Right ventricle myocardium superior (tissue), 1 donor: ENCODE measurements around the gene VASN. TPM values are rescaled to one million over a fixed set of nuclear protein-coding genes. Genes with fewer than 3 reads are reported as not detected.
"Not testable (repeated sequence)": the region's sequence is repeated elsewhere in the genome, so short reads cannot be mapped to it uniquely, and the experiment has no call there.

ENCODE experiments used
- ATAC-seq: fragments of 200-7000 bp; cut with Tn5 transposase; one replicate; pipeline ENCODE4 v1.9.1; 2020; ENCODE audit warnings: mild to moderate bottlenecking; ENCODE audit not compliant: poor library complexity
- DNase-seq: peaks from one replicate; pipeline ENCODE4 v3.0.0-alpha.2; 2020
- intact Hi-C: fragments of 100-400 bp; cut with DNase I; formaldehyde crosslinking; loops from one replicate; pipeline ENCODE4 v1.11.2; 2022
- long read RNA-seq: library from polyadenylated mRNA; unstranded; transcript quantifications from one replicate; pipeline ENCODE4 v2.0.0, GENCODE V29; 2021
- total RNA-seq: library from RNA; stranded (reverse); fragmentation: NEBNext Ultra II Directional; extraction: Animal tissue kit (Norgen Biotek cat#: 25700); gene quantifications from one replicate; pipeline ENCODE4 v1.2.1, GENCODE V29; 2021
- donor health status: DM: no; HTN: yes; CAD: no; lungs with severe emphysema.

Gene VASN
- 5.7 TPM for total RNA-seq
- long read RNA-seq, transcript VASN-201 (2 exons, 2,806 nt) = major isoform, 37 of 60 reads
- long read RNA-seq, partial matches to known transcripts = 22 of 60 reads
- long read RNA-seq, other reads (novel, unspliced or antisense) = 1 of 60 reads

DNA sequence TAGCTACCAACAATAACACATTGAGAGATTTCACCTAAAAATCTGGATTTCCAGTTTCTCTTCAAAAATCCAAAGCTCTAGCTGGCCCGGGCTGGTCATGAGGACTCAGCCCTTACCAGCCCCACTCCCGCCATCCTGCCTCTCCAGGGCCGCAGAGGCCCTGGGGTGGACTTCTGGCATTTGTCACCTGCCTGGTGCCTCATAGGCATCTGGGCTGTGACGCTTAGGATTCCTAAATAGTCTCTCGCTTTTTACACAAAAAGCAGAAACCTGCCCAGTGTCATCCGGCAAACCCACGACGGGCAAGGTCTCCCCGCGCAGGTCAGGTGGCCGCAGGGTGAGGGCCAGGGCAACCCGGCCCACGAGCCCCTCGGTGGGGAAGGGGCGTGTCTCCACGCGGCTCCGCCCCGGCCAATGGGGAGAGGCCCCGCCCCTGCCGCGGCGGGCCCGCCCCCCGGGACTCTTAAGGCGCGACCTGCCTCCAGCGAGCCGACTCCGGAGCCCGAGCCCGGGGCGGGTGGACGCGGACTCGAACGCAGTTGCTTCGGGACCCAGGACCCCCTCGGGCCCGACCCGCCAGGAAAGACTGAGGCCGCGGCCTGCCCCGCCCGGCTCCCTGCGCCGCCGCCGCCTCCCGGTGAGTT lies at the start of gene VASN:
Gene VASN, plus strand, starts transcription at position 492 of the 644 bp plus-strand sequence. CDS start 9,030 bp downstream, outside the sequence.
- DNase-seq = peak; percentile 90
- intact Hi-C loops = no loop called here
- peak; percentile 81 for ATAC-seq

DNA sequence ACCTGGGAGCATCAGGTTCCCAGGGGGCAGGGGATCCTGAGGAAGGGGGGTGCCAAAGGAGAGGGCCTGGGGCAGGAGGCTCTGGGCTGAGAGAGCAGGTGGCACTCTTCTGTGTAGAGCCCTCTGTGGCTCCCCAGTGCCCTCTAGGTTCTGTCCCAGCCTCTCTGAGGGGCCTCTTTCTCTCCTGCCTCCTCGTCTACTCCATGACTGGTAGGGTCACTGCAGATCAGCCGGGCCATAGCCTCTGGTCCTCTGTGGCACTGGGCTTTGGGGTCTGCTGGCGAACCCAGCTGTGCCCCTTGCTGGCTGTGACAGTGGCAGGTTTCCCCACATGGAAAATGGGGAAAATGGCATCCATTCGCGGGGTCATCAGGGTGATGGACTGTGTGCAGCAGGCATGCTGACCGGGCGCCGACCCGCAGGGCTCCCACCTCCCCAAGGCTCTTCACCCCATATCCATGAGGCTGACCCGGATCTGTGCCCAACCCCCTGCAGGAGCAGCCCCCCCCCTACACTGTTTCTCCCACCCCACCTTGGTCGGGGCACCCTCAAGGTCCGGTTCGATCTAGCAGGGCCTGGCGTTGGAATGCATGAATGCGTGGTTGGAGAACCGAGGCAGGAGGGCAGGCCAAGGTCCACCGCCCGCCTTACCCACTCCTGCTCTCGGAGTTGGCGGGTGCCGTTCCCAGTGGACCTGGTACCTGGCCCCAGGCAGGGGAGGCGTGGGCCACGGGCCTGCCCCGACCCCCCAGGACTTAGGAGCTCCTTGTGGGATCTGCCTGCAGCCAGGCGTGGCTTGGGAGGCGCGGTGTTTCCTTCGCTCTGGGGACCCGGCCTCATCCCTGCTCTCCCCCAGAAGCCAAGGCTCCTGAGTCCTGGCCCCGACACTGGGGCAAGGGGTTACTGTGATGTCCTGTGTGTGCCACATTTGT lies 49.3 kb upstream of the VASN start:
- no peak for ATAC-seq
- DNase-seq = no peak
- intact Hi-C loops = no loop called here

DNA sequence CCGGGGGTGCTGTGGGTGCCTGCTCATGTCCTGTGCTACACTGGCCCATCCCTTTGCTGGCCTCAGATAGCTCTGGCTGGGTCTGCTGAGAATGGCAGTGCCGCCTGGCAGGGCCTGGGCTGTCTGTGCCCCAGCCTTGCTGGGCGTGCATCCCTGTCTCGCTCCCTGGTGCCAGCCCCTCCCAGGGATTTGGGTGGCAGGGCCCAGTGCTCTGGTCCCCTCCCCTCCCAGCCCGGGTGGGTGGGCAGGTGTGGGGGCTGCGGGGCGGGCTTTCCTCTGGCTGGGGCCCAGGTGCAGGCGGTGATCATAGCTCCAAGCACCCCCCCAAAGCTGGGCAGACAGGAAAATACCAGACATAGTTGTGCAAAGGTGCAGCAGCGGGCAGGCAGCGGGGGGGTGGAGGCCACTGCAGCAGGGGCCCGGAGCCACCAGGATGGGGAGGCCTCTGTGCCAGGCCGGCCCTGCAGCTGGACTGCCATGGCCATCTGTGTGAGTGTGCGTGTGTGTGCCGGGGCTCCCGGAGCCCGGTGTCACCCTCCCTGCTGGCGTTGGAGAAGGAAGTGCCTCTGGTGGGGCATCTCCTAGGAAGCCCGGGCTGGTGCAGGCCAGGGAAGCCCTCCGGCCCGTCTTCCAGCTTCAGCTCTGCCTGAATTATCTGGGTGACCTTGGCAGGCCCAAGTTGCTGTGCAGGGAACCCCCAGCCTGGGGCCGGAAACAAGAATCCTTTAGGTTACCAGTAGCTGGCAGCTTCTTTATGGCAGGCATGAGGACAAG lies 48.4 kb upstream of the VASN start:
- intact Hi-C loops = no loop called here

DNA sequence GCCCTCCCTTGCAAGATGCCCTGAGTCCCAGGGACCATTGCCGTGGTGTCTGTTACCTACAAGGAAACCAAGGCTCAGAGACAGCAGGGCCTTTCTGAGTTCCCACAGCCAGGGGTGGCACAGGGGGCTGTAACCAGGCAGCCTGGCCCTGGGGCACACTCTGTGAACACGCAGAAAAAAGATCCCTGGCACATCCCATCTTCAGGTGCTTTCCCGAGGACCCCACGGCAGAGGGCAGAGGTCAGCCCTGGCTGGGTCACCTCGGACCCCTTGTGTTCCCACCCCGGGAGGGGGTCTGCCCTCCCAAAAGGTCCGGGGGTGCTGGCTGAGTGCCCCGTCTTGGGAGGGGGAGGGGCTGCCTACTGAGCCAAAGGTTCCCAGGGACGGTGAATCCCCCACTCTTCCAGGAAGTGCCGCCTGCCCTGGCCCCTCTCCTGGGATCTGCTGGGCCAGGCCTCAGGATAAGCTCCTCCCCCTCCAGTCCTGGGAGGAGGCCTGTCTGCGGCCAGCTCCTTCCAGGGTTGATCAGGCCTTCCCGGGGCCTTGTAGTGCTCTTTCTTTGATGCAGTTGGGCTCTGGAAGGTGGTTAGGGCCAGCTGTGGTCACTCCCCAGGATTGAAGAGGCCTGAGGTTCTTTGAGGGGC lies 47.7 kb upstream of the VASN start:
- intact Hi-C loops = no loop called here
- peak; percentile 78 for DNase-seq
- ATAC-seq = peak; percentile 51

More for the DNA sequence above, 48.4 kb upstream of the VASN start:
- ATAC-seq (peak; percentile 37), DNase-seq (no peak)

DNA sequence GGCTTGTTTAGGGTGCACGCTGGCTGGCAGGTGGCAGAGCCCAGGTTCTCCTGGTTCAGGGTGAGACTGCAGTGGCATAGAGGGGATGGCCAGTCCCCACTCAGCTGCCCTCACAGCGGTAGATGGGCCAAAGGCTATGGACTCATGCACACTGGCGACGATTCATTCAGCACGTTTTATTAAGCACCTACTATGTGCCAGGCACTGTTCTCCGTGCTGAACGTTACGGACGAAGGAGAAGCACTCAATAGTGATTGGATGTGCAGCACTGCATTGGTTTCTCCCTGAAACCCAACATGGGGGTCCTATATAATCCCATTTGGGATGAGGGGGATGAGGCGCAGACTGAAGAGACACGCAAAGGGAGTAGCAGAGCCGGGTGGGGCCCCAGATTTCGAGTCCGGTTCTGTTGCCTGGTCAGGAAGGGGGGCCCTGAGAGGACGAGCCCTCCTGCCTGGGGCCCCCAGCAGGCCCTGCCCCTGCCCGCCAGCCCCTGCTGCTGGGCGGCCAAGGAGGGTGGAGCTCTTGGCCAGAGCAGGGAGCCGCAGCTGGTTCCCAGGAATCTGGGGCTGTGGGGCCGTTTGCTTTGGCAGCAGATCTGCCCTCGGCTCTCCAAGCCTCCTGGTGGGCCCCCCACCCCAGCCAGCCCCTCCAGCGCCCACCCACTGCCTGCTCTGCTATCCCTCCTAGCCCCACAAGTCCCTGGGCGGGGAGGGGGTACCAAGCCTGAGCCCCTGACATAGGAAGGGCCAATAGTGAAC lies 47.0 kb upstream of the VASN start:
- intact Hi-C loops = no loop called here
- DNase-seq = no peak
- ATAC-seq = no peak

DNA sequence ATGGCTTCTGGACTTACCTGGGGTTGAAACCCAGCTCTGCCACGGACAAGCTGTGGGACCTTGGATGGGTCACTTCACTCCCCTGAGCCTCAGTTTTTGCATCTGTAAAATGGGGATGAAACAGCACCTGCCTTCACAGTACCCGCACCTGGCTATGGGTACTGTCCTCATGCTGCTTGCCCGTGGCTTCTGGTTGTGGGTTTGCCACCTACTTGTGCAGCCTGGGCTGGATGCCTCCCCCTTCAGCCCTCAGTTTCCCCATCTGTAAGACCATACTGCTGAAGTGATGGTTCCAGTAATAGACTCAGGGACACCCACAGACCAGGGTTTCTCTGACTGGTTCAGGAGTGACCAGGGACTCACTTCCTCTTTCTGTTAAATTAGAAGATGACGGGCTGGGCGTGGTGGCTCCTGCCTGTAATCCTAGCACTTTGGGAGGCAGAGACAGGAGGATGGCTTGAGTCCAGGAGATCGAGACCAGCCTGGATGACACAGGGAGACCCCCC lies 46.3 kb upstream of the VASN start:
- ATAC-seq (no peak), DNase-seq (no peak)
- intact Hi-C loops = no loop called here

DNA sequence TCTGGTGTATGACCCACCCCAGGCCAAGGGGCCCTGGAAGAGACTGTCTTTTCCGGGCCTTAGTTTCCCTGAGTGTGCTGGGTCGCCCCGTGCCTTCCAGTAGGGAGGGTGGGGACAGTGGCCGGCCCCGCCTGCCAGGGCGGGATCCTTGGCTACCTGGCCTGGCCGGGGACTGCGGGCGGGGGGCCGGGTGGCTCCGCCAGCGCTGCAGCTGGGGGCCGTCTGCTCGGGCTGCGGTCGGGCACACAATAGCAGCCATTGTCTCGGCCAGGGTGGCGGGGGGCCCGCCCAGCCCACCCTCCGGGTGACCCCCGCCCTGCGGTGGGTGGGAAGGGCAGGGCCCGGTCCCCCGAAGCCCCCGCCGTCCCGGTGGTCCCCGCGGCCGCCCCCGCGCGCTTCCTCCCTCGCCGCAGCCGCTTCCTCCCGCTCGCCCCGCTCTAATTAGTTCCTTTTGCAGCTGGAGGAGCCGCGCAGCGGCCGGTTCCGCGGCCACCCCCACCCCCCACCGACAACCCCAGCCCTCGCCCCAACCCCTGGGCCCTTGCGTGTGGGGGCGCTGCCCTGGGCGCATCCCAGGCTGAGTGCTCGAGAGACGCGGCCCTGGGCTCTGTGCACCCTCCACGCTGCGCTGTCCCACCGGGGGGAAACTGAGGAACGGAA lies 44.1 kb upstream of the VASN start:
- intact Hi-C loops = loop anchor here (2.0 kb wide), 1 partner anchor 21 kb away; no protein-coding TSS in a partner anchor
- ATAC-seq (peak; percentile 1), DNase-seq (no peak)

DNA sequence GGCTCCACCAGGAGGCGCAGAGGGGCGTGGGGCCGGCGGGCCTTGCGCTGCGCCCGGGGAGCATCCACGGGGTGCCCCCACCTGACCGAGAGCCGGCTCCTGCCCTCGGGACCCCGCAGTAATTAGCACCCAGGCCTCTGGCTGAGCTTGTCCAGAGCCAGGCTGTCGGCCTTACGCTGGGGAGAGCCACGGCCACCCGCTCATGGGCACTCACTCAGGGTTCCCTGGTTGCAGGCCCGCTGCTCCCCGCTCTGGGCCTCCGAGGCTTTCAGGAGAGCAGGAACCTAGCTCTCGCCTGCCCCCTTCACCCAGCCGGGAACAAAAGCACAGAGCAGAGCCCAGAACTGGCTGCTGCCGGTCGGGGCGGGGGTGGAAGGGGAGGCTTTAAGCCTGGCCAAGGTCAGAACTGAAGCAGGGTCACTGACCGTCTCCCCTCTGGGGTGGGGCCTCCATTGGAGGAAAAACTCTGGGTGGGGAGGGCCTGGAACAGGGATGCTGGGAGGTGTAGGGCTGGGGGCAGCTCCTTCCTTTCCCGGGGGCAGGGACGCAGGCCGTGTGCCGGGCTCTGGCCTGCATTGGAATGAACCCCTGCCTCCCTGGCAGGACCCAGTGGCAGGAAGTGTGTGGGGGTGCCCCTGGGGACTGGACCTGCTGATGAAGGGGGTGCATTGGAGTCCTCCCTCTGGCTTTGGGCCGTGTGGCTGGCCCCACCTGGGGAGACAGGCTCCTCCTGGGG lies 43.4 kb upstream of the VASN start:
- DNase-seq (peak; percentile 87), ATAC-seq (peak; percentile 82)
- intact Hi-C loops = loop anchor here (2.0 kb wide), 1 partner anchor 21 kb away; no protein-coding TSS in a partner anchor

DNA sequence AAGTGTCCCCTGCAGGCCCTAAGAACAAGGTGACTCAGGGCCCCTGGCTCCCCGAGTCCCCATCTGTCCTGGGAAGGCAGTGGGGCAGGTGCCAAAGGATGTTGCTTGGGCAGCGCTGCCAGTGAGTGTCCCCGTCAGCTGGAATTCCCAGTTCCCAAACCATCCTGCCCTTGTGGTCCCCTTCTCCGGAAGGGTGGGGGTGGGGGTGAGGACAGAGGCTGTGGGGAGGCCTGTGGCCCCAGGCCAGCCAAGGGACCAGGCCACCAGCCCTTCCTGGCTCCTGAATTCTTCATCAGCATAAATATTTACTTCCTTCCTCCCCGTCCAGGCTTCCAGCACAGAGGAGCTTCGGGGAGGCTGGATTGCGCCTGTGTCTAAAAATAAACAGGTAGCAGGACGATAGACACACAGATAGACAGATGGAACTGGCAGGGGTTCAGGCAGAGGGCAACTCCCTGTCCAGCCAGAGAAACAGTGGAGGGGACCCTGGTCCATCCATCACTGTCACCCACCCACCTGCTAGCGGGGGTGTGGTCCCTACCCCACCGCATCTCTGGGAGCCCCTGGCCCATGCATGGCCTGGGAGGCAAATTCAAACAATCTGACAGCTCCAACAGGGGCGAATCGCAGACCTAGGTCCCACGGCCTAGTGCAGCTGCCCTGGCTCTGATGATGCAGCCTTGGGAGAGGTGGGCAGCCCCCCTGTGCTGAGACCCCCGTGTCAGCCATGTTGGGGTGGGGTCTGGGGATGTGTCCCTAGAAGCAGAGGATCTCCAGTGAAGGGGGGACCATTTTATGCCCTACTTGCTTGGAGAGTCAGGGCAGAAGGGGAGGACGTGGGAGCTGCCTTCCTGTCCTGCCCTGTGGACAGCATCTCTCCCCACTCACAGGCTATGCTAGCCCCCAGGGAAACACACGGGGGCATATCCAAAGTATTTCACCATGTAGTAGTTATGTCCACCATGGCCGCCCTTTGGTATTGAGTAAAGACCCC lies 42.6 kb upstream of the VASN start:
- intact Hi-C loops = loop anchor here (2.0 kb wide), 1 partner anchor 22 kb away; no protein-coding TSS in a partner anchor
- DNase-seq = peak; percentile 62
- ATAC-seq = peak; percentile 61

DNA sequence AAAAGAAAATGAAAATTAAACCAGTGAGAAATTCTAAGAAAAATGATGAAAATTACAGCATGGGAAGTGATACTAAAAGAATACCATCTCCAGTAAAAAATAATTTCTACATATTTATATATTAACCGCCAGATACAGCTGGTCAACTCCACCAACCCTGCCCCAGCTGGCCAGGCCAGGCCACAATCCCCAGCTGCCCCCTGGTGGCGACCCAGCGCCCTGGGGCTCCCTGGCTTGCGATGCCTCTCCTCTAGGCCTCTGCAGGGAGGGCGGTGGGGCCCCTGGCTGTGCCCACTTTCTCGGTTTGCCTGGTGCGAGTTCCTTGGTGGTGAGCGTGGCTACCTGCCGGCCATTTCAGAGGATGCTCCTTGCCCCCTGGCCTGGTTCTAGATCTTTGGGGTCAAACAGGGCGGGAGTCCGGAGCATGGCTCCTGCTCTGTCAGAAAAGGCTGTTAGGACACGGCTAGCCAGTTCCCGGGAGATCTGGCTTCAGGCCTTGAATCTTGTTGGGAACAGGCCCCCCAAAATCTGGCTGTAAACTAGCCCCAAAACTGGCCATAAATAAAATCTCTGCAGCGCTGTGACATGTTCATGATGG lies 41.3 kb upstream of the VASN start:
- intact Hi-C loops = loop anchor here (2.0 kb wide), 1 partner anchor 42 kb away; no protein-coding TSS in a partner anchor
- DNase-seq = peak; percentile 90
- peak; percentile 77 for ATAC-seq

DNA sequence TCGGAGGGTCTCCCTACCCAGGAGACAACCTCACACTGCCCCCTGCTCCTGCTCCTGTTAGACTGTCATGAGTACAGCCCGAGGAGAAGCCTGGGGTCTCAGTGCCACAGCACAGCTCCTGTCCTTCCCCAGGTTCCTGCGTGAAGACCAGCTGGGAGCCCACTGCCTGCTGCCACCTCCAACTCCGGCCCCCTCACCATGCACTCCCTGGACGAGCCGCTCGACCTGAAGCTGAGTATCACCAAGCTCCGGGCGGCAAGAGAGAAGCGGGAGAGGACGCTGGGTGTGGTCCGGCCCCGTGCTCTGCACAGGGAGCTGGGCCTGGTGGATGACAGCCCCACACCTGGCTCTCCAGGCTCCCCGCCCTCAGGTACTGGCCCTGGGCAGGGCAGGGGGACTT lies 39.6 kb upstream of the VASN start:
- no peak for ATAC-seq
- intact Hi-C loops = no loop called here
- no peak for DNase-seq

DNA sequence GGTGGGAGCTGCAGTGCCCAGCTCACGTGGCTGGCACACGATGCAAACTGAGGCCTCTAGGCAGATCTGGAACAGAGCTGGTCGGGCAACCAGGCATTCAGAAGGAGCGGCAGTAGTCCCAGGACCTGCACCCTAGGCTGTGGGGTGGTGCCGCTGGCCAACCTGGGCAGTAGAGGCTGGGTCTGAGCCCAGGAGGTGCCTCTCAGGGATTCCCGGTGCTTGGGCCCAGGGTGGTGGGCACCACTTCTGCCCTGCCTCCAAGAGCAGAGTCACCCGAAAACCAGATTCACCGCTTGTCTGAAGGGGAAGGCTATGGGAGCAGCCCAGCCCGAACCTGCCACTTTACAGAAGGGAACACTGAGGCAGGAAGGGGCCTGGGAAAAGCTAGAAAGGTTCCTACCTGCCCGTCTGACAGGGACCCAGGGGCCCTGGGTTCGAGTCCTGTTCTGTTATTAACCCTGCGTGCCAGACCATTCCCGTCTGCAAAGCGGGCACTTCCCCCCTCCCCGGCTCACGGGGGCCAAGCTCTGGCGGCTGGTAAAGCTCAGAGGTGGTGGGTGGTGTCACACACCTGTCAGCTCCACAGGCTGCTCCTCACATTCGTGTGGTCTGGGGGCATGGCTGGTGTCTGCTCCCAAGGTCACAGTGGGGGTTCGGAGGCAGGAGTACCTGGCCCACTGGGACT lies 38.9 kb upstream of the VASN start:
- ATAC-seq = no peak
- intact Hi-C loops = no loop called here
- DNase-seq = no peak

DNA sequence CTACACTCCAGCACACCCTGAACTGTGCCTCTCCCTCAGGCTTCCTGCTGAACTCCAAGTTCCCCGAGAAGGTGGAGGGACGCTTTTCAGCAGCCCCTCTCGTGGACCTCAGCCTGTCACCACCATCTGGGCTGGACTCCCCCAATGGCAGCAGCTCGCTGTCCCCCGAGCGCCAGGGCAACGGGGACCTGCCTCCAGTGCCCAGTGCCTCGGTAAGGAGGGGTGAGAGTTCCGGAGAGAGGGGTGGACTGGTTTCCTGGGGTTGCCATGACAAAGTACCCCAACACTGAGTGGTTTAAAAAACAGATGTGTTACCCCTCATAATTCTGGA lies 38.4 kb upstream of the VASN start:
- no peak for ATAC-seq
- intact Hi-C loops = no loop called here
- no peak for DNase-seq

DNA sequence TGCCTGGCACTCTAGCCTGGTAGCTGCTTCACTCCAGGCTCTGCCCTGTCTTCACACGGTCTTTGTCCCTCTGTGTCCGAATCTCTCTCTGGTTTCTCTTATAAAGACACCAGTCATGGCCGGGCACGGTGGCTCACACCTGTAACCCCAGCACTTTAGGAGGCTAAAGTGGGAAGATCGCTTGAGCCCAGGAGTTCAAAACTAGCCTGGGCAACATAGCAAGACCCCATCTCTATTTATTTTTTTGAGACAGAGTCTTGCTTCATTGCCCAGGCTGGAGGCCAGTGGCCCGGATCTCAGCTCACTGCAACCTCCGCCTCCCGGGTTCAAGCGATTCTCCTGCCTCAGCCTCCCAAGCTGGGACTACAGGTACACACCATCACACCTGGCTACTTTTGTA lies 37.9 kb upstream of the VASN start:
- intact Hi-C loops, ATAC-seq, DNase-seq: not testable (repeated sequence)
